HEK293 (cell line): ENCODE data around the gene PLEKHH3.

Source experiments
- CTCF ChIP-seq: fragments of 450-650 bp; formaldehyde crosslinking; IDR thresholded peaks from 2 replicates; pipeline ENCODE4 v1.5.1; 2016; ENCODE audit warnings: missing biosample characterization, missing genetic modification characterization
- KLF16 ChIP-seq: fragments of 450-650 bp; formaldehyde crosslinking; IDR thresholded peaks from 2 replicates; pipeline ENCODE4 v1.5.1; 2017; ENCODE audit warnings: missing biosample characterization, missing genetic modification characterization
- MEIS1 ChIP-seq: sonication (generic); formaldehyde crosslinking; IDR thresholded peaks from 2 replicates; pipeline ENCODE4 v1.8.1; 2022; ENCODE audit warnings: missing genetic modification reagents, mild to moderate bottlenecking, borderline replicate concordance
- OVOL3 ChIP-seq: fragments of 450-650 bp; formaldehyde crosslinking; IDR thresholded peaks from 2 replicates; pipeline ENCODE4 v1.5.1; 2016; ENCODE audit warnings: missing biosample characterization, missing genetic modification characterization
- ZNF26 ChIP-seq: fragments of 450-650 bp; formaldehyde crosslinking; IDR thresholded peaks from 2 replicates; pipeline ENCODE4 v1.5.1; 2016; ENCODE audit warnings: missing biosample characterization, missing genetic modification characterization
- ZNF561 ChIP-seq: fragments of 450-650 bp; IDR thresholded peaks from 2 replicates; pipeline ENCODE4 v1.5.1; 2018; ENCODE audit warnings: missing biosample characterization, missing genetic modification characterization, borderline replicate concordance
- ZNF629 ChIP-seq: fragments of 450-650 bp; formaldehyde crosslinking; IDR thresholded peaks from 2 replicates; pipeline ENCODE4 v1.5.1; 2017; ENCODE audit warnings: missing biosample characterization, missing genetic modification characterization
- ZNF704 ChIP-seq: fragments of 450-650 bp; formaldehyde crosslinking; IDR thresholded peaks from 2 replicates; pipeline ENCODE4 v1.5.1; 2016; ENCODE audit warnings: missing biosample characterization, missing genetic modification characterization

DNA sequence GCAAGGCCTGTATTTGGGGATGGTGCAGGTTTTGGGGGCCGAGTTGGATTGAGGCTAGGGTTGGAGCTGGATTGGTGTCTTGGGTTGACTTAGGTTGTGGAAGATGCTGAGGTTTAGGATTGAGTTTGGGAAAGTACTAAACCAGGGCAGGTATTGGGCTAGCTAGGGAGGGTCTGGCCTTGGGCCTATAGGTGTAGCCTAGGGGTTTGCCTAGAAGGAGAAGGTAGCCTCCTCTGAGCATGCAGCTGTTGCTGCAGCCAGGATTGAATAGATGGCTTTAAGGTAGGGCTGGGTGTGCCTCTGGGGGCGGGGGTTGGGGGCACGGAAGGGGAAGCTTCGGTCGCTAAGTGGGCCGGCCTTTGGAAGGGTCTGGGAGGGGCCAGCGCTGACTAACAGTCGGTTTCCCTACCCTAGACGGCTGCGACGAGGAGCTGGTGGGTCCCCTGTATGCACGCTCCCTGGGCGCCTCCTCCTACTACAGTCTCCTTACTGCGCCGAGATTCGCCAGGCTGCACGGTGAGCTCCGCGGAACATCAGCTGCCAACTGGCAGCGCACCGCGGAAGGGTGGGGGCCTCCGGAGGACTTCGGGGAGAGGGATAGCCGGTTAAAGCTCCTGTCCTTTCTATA, 6.7 kb upstream of the PLEKHH3 start:
- TF ChIP-seq ZNF704 (tag by site-specific recombination) (no peak), ZNF561 (no peak), MEIS1 (CRISPR knock-in tag) (no peak), CTCF (tag by site-specific recombination) (no peak), KLF16 (no peak), ZNF629 (tag by site-specific recombination) (no peak), ZNF26 (tag by site-specific recombination) (no peak), OVOL3 (tag by site-specific recombination) (no peak)
